ENCODE data around the gene GRID2IP. TPM values are rescaled to one million over a fixed set of nuclear protein-coding genes. Genes with fewer than 3 reads are reported as not detected.

The GRID2IP gene
- total RNA-seq, 1 donor from 2014 or later, result not detected

GRCh38 chr7:6547400-6547799 is 3.9 kb downstream of the GRID2IP start:
- Histone ChIP-seq H3F3A (ENCODE audit: low read depth) (no peaks in the 10 kb centered on the region), H3K9ac (no peak overlapping the region), H3K36me3 (no peaks in the 10 kb centered on the region), H3K4me2 (no peak overlapping the region), H2AFZ (replicated peaks) (no peak overlapping the region), H4K20me1 (ENCODE audit: low read depth) (no peaks in the 10 kb centered on the region), H3K4me1 (no peaks in the 10 kb centered on the region), H3K9me3 (ENCODE audit: low read depth) (no peaks in the 10 kb centered on the region), H3K27me3 (no peaks in the 10 kb centered on the region), H3K79me2 (ENCODE audit: low read depth) (no peaks in the 10 kb centered on the region), H3K27ac (no peak overlapping the region), H3K4me3 (no peak overlapping the region)
- Mint-ChIP-seq H3K27ac (no peak overlapping the region), H3K27me3 (ENCODE audit: insufficient read depth, low read depth) (no peaks in the 10 kb centered on the region), H3K9me3 (no peaks in the 10 kb centered on the region), H3K4me1 (no peaks in the 10 kb centered on the region), H3K36me3 (no peaks in the 10 kb centered on the region), H3K4me3 (no peak overlapping the region)
- DNase-seq (ENCODE audit: low spot score), result no peak
- no peak for TF ChIP-seq CTCF (IDR thresholded peaks at IDR 0.05)
- TF ChIP-seq EZH2phosphoT487 (IDR thresholded peaks at IDR 0.05), result no peak
- no peak for TF ChIP-seq EZH2 (IDR thresholded peaks at IDR 0.05)

- H3F3A ChIP-seq (ENCODE audit: low read depth), result no peaks in the 10 kb centered on the region
- no peaks in the 10 kb centered on the region for H3K79me2 ChIP-seq (ENCODE audit: low read depth)
- Mint-ChIP-seq H3K27ac (no peak overlapping the region), H3K4me3 (no peak overlapping the region), H3K36me3 (no peaks in the 10 kb centered on the region), H3K27me3 (ENCODE audit: insufficient read depth, low read depth) (peaks cover under 1% of the 10 kb centered on the region), H3K4me1 (no peaks in the 10 kb centered on the region), H3K9me3 (no peaks in the 10 kb centered on the region)
- no peaks in the 10 kb centered on the region for H3K27me3 ChIP-seq
- H4K20me1 ChIP-seq (ENCODE audit: low read depth), result no peaks in the 10 kb centered on the region
- peak overlapping the region; percentile 57 for H2AFZ ChIP-seq (replicated peaks)
- H3K27ac ChIP-seq, result no peak overlapping the region
- H3K4me2 ChIP-seq, result no peak overlapping the region
- H3K4me3 ChIP-seq, result no peak overlapping the region
- DNase-seq (ENCODE audit: low spot score), result no peak
- no peaks in the 10 kb centered on the region for H3K4me1 ChIP-seq
- no peak overlapping the region for H3K9ac ChIP-seq
- H3K36me3 ChIP-seq, result no peaks in the 10 kb centered on the region
- no peaks in the 10 kb centered on the region for H3K9me3 ChIP-seq (ENCODE audit: low read depth)
- no peak for TF ChIP-seq EZH2phosphoT487 (IDR thresholded peaks at IDR 0.05)
- no peak for TF ChIP-seq EZH2 (IDR thresholded peaks at IDR 0.05)
- no peak for TF ChIP-seq CTCF (IDR thresholded peaks at IDR 0.05)
Measured at GRCh38 chr7:6546498-6547251, 4.6 kb downstream of the GRID2IP start.

DNA sequence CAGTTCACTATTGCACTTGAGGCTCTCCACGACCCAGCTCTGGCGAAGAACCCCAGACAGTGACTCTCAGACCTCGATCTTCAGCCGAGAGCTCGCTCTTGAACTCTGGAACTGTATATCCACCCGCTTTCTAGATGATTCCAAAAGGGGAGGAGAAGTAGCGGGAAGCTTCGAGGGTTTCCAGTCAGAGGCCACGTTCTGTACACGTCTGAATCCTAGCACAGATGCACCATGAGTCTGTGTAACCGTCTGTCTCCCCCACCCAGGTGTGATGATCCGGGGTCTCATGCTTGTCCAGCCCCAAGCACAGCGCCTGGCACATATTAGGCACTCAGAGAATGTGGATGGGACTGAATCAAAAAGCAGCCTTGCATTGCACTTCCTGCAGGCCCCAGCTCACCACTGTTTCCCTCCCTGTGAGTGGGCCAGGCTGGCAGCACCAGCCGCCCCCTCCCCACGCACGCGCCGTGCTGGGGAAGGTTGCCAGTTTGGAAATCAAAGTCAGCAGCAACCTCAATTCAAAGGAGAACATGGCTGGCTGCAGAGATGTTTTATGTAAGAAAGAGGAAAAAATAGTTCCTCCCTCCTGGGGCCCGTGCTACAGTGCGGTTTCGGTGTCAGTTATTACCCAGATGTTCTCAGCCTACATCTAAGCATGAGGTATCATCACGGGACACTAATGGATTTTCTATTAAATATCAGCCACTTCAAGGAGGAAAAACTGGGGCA is 5.7 kb downstream of the GRID2IP start:
- Mint-ChIP-seq H3K9me3 (no peaks in the 10 kb centered on the region), H3K4me1 (no peaks in the 10 kb centered on the region), H3K36me3 (no peaks in the 10 kb centered on the region), H3K27me3 (ENCODE audit: insufficient read depth, low read depth) (peaks cover 6% of the 10 kb centered on the region), H3K27ac (no peak overlapping the region), H3K4me3 (no peak overlapping the region)
- Histone ChIP-seq H3K79me2 (ENCODE audit: low read depth) (no peaks in the 10 kb centered on the region), H3K4me2 (no peak overlapping the region), H3K27me3 (no peaks in the 10 kb centered on the region), H3K4me3 (no peak overlapping the region), H2AFZ (replicated peaks) (no peak overlapping the region), H3K9me3 (ENCODE audit: low read depth) (no peaks in the 10 kb centered on the region), H4K20me1 (ENCODE audit: low read depth) (no peaks in the 10 kb centered on the region), H3K9ac (no peak overlapping the region), H3F3A (ENCODE audit: low read depth) (no peaks in the 10 kb centered on the region), H3K4me1 (no peaks in the 10 kb centered on the region), H3K27ac (no peak overlapping the region), H3K36me3 (no peaks in the 10 kb centered on the region)
- DNase-seq (ENCODE audit: low spot score), result no peak
- no peak for TF ChIP-seq EZH2 (IDR thresholded peaks at IDR 0.05)
- no peak for TF ChIP-seq EZH2phosphoT487 (IDR thresholded peaks at IDR 0.05)
- no peak for TF ChIP-seq CTCF (IDR thresholded peaks at IDR 0.05)
